ENCODE measurements around the gene OTUD5. TPM values are rescaled to one million over a fixed set of nuclear protein-coding genes. Genes with fewer than 3 reads are reported as not detected.

Gene OTUD5
- total and polyA plus RNA-seq, 2 of the 13 experiments (the other 11 are each of a cell fraction or from before 2014, with no cell fraction given): 18.4 to 42.2 TPM

DNA sequence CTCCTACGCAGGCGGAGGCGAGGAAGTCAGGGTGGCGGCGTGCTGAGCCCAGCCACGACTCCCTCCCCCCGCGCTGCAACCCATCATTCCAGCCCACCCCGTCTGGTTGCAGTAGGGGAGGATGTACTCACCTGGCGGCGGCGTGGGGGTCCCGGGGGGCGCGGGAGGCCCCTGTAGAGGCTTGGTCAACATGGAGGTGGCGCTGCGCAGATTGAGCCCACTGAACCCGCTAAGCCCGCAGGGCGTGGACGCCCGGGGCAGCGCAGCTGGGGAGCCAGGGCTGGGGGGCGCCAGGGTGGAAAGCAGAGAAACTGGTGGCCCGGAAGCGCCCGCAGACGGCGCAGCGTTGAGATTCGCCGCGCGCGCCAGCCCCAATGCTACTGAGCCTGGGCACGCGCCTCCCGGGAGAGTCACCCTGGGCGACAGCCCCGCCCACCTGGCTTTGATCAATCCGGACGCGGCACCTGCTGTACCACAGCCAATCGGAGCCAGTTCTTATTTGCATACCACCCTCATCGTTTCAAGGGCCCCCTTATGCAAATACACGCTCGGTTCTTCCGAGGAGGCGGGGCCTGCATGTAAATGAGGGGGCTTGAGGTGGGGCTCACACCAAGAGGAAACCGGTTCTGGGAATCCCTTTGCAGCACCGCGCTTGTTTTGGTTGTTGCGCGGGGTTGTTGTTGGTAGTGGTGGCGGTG lies 38.6 kb downstream of the OTUD5 start, which contains the start of gene PIM2 (continued):
- no peak for TF ChIP-seq ZEB1 (IDR thresholded peaks at IDR 0.05; ENCODE audit: insufficient replicate concordance, low read depth)
- TF ChIP-seq, protein P1, sequence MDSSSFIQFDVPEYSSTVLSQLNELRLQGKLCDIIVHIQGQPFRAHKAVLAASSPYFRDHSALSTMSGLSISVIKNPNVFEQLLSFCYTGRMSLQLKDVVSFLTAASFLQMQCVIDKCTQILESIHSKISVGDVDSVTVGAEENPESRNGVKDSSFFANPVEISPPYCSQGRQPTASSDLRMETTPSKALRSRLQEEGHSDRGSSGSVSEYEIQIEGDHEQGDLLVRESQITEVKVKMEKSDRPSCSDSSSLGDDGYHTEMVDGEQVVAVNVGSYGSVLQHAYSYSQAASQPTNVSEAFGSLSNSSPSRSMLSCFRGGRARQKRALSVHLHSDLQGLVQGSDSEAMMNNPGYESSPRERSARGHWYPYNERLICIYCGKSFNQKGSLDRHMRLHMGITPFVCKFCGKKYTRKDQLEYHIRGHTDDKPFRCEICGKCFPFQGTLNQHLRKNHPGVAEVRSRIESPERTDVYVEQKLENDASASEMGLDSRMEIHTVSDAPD (CRISPR knock-in tag; IDR thresholded peaks at IDR 0.05): no peak
- TF ChIP-seq DNMT1 (CRISPR knock-in tag; IDR thresholded peaks at IDR 0.05): no peak
- no peak for TF ChIP-seq ZNF441 (CRISPR knock-in tag; IDR thresholded peaks at IDR 0.05; ENCODE audit: borderline replicate concordance)
- peak; percentile 85; the same call in 1 of the 3 replicates for TF ChIP-seq MXI1 (IDR thresholded peaks at IDR 0.05; ENCODE audit: borderline replicate concordance, low read depth, low read length)
- TF ChIP-seq GABPB1 (CRISPR knock-in tag; IDR thresholded peaks at IDR 0.05): peak; percentile 59; the same call in 1 of the 2 replicates
- TF ChIP-seq EEA1 (CRISPR knock-in tag; IDR thresholded peaks at IDR 0.05; ENCODE audit: borderline replicate concordance): peak; percentile 17; the same call in 1 of the 2 replicates
- TF ChIP-seq ZSCAN31 (CRISPR knock-in tag; IDR thresholded peaks at IDR 0.05; ENCODE audit: low read depth): no peak
- TF ChIP-seq ZNF558 (CRISPR knock-in tag; IDR thresholded peaks at IDR 0.05; ENCODE audit: borderline replicate concordance): peak; percentile 37; the same call in 1 of the 2 replicates
- TF ChIP-seq ZNF792 (CRISPR knock-in tag; IDR thresholded peaks at IDR 0.05): peak; percentile 37; the same call in 1 of the 2 replicates
- TF ChIP-seq, protein P2, sequence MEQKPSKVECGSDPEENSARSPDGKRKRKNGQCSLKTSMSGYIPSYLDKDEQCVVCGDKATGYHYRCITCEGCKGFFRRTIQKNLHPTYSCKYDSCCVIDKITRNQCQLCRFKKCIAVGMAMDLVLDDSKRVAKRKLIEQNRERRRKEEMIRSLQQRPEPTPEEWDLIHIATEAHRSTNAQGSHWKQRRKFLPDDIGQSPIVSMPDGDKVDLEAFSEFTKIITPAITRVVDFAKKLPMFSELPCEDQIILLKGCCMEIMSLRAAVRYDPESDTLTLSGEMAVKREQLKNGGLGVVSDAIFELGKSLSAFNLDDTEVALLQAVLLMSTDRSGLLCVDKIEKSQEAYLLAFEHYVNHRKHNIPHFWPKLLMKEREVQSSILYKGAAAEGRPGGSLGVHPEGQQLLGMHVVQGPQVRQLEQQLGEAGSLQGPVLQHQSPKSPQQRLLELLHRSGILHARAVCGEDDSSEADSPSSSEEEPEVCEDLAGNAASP (CRISPR knock-in tag; IDR thresholded peaks at IDR 0.05; ENCODE audit: borderline replicate concordance): 0 out of 2 replicates have a peak, but pooled peaks have one; percentile 18
- TF ChIP-seq BHLHE40 (IDR thresholded peaks at IDR 0.05; ENCODE audit: low read length): peak; percentile 61
- peak; percentile 34 for TF ChIP-seq ASH2L (IDR thresholded peaks at IDR 0.05; ENCODE audit: insufficient read length, low read depth, low read length)
- peak; percentile 79 for TF ChIP-seq SAP130 (CRISPR knock-in tag; IDR thresholded peaks at IDR 0.05; ENCODE audit: low read depth)
- peak; percentile 90 for TF ChIP-seq POLR2G (IDR thresholded peaks at IDR 0.05; ENCODE audit: low read depth, low read length)
- 0 out of 2 replicates have a peak, but pooled peaks have one; percentile 31 for TF ChIP-seq ZNF274 (CRISPR knock-in tag; IDR thresholded peaks at IDR 0.05)
- TF ChIP-seq ZNF672 (CRISPR knock-in tag; IDR thresholded peaks at IDR 0.05): no peak
- TF ChIP-seq, protein P3, sequence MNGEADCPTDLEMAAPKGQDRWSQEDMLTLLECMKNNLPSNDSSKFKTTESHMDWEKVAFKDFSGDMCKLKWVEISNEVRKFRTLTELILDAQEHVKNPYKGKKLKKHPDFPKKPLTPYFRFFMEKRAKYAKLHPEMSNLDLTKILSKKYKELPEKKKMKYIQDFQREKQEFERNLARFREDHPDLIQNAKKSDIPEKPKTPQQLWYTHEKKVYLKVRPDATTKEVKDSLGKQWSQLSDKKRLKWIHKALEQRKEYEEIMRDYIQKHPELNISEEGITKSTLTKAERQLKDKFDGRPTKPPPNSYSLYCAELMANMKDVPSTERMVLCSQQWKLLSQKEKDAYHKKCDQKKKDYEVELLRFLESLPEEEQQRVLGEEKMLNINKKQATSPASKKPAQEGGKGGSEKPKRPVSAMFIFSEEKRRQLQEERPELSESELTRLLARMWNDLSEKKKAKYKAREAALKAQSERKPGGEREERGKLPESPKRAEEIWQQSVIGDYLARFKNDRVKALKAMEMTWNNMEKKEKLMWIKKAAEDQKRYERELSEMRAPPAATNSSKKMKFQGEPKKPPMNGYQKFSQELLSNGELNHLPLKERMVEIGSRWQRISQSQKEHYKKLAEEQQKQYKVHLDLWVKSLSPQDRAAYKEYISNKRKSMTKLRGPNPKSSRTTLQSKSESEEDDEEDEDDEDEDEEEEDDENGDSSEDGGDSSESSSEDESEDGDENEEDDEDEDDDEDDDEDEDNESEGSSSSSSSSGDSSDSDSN (CRISPR knock-in tag; IDR thresholded peaks at IDR 0.05): peak; percentile 42; the same call in 1 of the 2 replicates
- TF ChIP-seq, protein P4, sequence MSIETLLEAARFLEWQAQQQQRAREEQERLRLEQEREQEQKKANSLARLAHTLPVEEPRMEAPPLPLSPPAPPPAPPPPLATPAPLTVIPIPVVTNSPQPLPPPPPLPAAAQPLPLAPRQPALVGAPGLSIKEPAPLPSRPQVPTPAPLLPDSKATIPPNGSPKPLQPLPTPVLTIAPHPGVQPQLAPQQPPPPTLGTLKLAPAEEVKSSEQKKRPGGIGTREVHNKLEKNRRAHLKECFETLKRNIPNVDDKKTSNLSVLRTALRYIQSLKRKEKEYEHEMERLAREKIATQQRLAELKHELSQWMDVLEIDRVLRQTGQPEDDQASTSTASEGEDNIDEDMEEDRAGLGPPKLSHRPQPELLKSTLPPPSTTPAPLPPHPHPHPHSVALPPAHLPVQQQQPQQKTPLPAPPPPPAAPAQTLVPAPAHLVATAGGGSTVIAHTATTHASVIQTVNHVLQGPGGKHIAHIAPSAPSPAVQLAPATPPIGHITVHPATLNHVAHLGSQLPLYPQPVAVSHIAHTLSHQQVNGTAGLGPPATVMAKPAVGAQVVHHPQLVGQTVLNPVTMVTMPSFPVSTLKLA (IDR thresholded peaks at IDR 0.05): peak; percentile 33; the same call in 1 of the 2 replicates
- TF ChIP-seq ZMYM4 (CRISPR knock-in tag; IDR thresholded peaks at IDR 0.05): 0 out of 2 replicates have a peak, but pooled peaks have one; percentile 52
- peak; percentile 25; the same call in 1 of the 2 replicates for TF ChIP-seq CREM (IDR thresholded peaks at IDR 0.05)
- TF ChIP-seq CREM (CRISPR knock-in tag; IDR thresholded peaks at IDR 0.05): no peak
- TF ChIP-seq KDM5B (CRISPR knock-in tag; IDR thresholded peaks at IDR 0.05; ENCODE audit: borderline replicate concordance): no peak
- peak; percentile 36; the same call in 1 of the 2 replicates for TF ChIP-seq GATA4 (IDR thresholded peaks at IDR 0.05; ENCODE audit: borderline replicate concordance, low read depth)
